HTERT RPE-1 (cell line): ENCODE measurements around the gene PITX2.

Source experiments
- in situ Hi-C: fragments of 300-500 bp; cut with MboI; formaldehyde crosslinking; loops from 4 replicates; pipeline ENCODE4 v1.14.3; 2020; ENCODE audit warnings: low sequenced_read_pairs

Gene PITX2

DNA sequence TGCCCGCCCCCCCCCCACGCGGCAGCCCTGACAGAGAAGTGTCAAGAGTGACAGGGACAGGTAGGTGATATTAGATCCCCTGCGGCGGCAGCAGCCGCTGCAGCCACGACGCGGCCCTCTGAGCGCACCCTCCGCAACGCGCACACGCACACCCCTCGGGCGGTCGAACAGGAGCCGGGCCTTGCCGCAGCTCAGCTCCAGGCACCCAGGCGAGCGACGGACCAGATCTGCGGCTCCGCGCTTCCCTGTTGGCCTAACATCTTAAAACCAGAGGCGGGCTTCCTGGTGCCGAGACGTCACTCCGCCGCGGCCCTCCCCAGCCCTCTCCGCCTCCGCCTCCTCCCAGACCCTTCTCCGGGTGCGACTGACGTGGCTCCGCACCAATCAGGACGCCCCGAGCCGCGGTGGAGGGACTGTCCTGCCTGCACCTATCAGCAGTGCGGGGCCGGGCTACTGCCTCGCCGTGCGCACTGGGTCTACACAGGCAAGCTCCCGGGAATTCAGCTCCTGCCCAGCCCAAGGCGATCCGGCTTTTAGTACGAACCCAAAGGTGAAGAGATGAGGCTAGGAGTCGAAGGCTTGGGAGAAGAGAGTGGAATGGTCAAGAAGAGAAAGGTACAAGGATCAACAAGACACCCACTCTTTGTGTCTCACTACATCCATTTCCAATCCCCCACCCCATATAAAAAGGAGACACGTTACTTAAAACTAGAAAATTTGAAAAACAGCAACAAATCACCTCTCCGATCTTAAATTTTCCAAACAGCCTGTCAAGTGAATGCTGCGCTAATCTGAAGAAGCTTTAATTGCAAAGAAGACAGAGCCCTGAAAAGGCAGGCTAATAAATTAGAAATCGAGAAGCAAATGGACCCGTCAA, at the start of gene PITX2:
TSS of gene PITX2 (minus strand) at position 237 of the 877 bp plus-strand sequence. CDS start 617 bp downstream, outside the sequence.
- in situ Hi-C loops: no loop called here

DNA sequence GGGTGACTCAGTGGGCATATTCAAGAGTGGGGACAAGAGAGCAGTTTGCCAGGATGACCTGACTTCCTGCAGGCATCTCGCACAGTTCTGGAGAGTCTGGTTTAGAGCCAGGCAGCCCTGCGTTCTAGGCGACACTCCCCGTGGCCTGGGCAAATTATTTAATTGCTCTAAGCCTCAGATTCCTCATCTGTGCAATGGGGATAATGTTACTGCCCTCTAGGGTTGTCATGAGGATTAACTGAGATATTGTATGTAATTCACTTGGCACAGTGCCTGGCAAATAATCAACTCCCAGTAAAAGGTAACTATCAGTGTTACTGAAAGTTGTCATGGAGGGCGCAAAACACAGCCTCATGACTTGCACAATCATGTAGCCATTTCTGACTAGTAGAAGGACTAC, 48.8 kb upstream of the PITX2 start:
- in situ Hi-C loops: no loop called here

- in situ Hi-C loops: no loop called here
Measured at GRCh38 chr4:110669663-110670062, 46.8 kb upstream of the PITX2 start.

DNA sequence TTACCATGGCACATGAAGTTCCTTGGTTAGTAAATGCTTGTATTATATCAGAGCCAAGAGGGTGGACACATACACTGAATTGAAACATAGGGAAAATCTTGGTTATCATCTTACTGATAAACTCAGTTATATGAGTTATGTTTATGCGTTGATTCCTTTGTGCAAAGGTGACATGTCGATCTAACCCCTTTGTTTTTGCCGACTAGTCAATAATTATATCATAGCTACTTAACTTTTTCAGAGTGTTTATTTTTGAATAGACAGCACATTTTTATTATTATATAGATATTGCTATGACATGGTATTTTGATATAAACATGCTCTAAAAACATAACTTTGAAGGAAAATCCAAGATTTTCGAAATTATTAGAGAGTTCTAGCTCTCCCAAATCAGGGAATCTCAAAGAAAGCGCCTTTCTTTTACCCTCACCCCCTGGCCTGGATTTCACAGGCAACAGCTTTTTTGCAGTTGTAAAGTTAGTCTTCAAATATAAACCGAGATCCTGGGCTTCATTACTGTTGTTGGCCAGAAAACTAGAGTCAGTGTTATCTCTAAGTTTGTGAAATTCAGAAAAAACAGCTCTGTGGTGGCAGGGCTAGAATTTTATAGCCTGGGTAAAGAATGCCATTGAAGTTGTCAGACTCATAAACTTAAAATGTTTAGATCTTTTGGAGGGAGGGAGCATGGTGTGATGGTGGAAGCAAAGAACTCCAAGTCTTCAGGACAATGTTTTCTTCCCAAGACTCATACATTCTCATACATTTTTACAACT, 45.8 kb upstream of the PITX2 start:
- in situ Hi-C loops: no loop called here

- in situ Hi-C loops: no loop called here
Measured at GRCh38 chr4:110667670-110668069, 44.8 kb upstream of the PITX2 start.

DNA sequence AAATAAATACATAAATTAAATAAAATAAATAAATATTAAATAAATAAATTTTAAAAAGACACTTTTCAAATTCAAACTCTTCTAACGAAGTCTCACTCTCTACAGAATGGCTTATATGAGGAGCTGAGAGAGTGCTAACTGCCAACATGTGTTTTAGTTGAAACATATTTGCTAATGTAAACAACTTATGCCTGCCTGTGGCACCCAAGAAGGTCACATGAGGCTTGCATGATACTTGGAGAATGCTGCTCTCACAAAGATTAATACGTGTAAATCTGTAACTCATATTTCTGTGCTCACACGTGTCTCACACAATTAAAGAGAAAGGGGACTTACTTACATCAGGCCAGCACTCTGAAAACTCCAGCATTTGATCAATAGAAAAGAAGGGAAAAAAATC, 43.2 kb upstream of the PITX2 start:
- in situ Hi-C loops: no loop called here

DNA sequence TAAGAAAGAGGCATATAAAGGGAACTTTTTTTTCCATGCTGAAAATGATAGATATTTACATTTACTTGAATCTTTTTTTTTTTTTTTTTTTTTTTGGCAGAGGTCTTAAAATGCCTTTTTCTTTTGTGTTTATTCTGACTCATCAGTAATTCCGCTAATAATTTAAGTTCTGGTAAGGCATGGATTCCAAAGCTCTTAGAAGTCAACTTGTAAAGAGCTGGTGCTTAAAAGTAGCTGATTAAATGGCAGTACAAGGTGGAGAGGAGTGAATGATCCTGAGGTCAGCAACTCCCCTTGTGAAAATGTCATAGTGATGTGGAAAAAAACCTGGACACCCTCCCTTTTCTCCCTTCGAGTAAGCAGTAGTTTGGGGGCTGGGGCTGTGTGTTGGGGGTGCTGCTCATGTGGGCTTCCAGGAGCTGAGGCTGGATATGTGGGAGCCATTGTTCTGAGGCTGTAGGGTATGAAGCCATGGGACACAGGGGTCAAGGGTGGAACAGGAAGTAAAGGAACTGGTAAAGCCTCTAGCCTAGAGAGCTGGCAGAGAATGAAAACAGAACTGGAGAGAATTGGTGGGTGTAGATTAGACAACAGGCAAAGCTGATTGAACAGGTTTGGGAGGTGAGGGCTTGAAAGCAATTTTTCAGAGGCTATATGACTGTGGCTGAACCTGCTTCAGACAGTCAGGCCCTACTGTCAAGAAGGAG, 41.0 kb upstream of the PITX2 start:
- in situ Hi-C loops: no loop called here

GRCh38 chr4:110663206-110663605, 40.3 kb upstream of the PITX2 start:
- in situ Hi-C loops: no loop called here

GRCh38 chr4:110660755-110661154, 37.9 kb upstream of the PITX2 start:
- in situ Hi-C loops: no loop called here

DNA sequence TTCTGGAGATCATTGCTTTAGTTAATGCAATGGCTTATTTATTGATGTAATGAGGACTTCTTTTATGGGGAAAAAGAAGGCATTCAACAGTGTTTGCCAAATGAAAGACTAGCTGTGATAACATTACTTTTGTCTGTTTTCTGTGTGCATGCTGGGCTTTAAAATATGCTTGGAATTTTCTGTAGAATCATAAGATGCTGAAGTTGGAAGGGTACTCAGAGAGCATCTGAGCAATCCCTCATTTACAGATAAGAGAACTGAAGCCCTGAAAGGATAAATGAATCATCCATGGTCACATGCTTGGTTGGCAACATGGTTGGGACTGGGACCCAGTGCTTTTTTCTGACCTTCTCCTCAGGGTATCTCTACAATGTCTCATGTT, 31.4 kb upstream of the PITX2 start:
- in situ Hi-C loops: no loop called here

DNA sequence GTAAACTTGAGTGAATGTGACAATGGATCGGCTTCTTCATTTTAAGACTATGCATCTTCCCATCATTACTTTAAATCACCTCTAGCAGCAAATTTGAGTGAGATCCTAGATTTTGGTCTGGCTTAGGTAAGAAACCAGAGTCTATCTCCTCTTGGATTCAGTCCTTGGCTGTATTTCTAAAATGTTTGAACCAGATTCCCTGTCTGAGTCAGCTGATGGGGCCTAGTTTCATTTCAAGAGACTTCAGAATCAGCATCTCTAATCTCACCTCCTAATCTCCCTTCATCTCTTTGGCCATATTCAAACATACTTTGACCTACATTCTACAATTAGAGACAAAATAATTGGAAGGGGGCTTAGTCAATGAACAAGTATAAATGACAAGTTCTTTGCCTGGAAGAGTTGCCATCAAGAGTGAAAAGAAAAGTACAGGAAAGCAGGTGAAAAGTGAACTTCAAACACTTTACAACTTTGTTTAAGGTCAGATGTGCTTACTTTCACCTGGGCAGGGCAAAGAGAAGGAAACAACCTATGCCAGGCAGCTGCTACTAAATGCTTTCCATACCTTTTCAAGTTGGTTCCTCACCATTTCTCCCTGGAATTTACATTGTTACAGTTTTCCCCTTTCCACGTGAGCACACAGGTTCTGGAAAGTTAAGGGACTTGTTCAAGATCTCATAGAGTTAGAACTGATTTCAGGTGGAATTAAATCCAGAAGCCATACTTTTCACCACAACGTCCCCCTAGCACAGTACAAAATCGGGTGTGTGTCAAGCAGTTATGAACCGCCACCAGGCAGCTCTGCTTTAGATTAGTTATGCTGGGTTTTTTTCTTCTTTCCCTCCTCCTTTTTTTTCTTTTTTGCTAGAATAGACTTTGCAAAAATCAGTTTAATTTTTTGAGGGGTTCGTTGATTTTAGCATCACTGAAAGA, 30.7 kb upstream of the PITX2 start:
- in situ Hi-C loops: no loop called here

DNA sequence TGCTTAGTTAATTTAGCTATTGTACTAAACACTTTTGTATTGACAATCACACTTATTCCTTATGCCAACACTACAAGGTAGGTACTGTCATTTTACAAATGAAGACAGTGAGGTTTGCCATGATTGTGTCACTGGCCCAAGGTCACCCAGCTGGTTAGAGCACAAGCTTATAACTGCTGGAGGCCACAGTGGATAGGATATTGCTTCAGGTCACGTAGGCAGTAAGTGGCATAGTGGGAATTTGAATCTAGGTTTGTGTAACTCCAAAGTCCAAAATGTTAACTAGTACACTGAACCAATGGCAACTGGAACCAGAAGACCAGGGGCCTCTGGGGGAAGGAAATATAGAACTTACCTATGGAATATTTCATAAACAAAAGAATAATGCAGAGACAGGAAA, 21.1 kb upstream of the PITX2 start:
- in situ Hi-C loops: no loop called here

DNA sequence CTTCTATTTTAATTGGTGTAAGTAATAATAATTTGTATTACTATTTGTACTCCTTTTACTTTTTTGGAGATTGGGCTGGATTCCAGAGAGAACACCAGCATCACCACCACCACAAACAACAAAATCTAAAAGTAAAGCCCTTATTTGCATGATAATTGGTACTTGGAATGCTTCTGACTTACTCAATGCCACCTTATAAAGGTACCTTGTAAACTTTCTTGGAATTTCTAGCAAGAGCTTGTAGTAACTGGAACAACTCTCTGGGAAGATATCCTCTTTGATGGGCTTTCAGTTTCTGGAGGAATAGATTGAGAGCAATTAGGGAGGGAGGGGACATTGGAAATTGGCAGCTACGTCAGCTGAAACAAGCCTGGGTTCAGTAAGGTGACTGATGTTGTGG, 20.2 kb upstream of the PITX2 start:
- in situ Hi-C loops: no loop called here

DNA sequence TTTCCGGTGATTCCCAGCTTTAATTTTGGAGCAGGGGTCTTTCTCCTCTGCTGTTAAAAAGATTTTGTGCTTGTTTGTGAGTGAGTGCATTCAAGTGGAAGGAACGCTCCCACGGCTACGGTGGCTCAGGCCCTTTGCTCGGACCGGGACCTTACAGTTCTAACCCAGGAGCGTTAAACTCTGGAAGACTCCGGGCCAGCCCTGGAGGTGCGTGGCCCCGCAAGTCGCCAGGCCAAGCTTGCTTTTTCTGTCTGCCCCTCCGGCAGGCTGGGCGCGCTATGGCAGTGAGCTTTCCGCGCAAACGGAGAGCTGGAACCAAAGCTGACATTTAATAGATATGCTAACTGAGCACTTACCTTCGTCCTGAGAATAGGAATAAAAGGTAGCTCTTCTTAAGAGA, 18.3 kb upstream of the PITX2 start:
- in situ Hi-C loops: no loop called here

DNA sequence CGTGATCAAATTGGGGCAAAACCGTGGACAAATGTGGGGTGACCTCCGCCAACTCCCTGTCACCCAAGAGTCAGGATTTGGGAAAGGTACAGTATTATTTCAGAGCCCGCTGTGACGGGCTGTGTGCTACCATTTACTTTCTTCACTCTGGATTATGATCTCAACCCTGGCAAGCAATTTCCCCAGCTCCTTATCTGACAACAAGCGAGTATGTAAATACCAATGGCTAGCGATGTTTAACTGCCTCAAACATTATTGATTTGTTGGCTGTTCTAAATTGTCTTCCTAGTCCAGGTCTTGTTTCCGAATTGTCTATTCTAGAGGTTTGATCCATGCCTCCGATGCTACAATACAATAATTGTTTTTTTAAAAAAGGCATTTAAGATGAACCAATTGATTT, 17.7 kb upstream of the PITX2 start:
- in situ Hi-C loops: no loop called here

DNA sequence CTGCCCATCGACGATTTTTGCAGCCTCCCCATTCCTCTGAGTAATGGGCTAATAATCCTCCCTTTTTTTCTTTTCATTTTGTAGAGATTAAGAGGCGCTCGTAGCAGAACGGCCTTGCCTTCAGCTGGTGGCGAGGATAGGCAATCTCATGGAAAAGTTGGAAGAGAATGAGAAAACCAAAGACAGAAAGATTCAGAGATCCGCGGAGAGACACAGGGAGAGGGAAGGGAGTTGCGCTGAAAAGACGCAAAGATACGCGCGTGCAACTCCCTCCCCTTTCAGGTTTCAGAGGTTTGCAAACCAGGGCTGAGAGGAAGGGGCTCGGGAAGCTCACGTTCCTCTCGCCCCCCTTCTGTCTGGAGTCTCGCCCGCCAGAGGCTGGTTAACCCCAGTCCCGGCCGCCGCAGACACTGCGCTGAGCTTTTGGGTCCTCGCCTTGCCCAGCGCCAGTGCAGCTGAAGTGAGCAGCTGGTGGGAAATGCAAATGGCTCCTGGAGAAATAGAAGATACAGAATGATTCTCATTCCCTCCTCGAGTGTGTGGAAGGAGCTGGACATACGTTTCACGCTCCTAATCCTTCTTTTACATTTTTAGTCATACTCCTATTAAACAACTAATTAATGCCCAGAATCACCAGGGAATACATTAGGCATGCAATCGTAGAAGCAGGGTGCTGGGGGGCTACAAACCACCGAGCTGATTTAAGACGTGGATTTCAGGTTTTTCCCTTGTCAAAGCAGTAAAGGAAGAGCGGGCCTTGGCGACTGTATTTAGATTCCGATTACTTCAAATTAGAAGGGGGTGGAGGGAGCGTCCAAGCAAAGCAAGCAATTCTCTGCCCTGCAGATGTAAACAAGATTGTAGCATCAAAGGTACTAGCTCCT, 16.6 kb upstream of the PITX2 start:
- in situ Hi-C loops: no loop called here

DNA sequence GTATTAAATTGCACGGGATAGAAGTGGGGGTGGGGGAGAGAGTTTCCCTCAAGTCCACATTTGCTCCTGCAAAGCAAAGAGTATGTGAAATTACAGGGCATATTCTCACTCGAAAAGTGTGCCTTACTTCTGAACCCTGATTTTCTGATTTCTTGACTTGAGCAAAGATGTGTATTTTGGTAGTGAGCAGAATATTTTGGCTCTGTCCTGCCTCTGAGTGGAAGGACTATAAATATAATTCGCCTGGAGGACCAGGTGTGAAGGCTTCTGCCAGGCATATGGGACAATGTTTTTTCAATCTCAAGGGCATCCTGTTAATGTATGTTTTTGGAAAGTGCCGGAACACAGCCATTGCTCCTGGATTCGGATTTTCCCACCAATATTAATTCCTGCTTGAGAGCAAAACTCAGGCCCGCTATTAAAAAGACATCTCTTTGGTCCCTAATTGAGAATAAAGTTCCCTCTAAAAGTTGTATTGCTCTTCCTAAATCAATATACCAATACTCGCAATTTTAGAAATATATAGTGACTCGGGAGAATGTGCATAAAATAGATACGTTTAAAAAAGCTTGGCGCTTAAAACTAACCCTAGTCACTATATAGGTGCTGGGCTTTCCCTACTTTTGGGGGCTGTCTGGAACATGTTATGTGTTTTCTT, 15.3 kb upstream of the PITX2 start:
- in situ Hi-C loops: no loop called here

DNA sequence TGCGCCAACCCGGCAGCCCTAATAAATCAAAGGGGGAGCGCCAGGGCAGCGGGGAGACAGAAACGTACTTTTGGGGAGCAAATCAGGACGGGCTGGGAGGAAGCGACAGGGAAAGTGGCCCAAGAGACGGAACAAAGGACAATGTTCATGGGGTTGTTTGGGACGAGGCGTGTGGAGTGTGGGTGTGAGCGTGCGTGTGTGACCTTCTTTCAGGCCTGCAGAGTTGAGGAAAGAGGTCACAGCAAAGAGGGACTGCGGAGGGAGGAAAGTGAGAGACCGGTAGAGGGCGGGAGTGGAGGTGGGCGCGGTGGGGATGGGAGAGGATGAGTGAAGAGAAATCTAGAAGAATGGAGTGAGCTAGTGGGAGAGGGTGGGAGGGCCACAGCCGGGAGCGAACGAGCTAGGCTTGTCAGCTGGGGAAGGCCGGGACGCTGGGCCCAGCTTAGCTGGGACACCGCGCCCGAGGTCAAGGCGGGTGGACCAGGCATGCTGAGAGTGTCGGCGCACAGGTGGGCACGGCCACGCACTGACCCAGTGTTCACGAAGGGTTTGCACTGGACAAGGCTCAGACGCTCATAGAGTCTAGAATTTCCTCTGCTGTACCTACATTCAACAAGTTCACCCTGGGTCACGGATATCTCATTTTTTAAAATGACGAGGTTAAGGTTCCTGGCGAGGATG, 14.7 kb upstream of the PITX2 start:
- in situ Hi-C loops: no loop called here
